Neural cell (in vitro differentiated cells): ENCODE results near the gene MGAT2. TPM values are rescaled to one million over a fixed set of nuclear protein-coding genes. Genes with fewer than 3 reads are reported as not detected.

Experiments
- H2AFZ ChIP-seq: fragments of 200-600, 300-800 bp; sonication (generic), shearing (Covaris generic); 2 replicates; pipeline ENCODE4 v1.6.0; 2014; ENCODE audit warnings: low read depth, mild to moderate bottlenecking, antibody characterized with exemption, low read length, moderate library complexity
- H3F3A ChIP-seq: fragments of 200-600 bp; shearing (Covaris generic); 2 replicates; pipeline ENCODE4 v1.6.1; 2016; ENCODE audit warnings: mild to moderate bottlenecking, moderate library complexity, mixed read lengths, antibody characterized with exemption, low read length; ENCODE audit not compliant: insufficient read depth, poor library complexity, severe bottlenecking
- H3K27ac ChIP-seq: fragments of 200-600, 300-800 bp; sonication (generic), shearing (Covaris generic); 2 replicates; pipeline ENCODE4 v1.5.1; 2014; ENCODE audit warnings: mild to moderate bottlenecking, low read length, moderate library complexity
- H3K27me3 ChIP-seq: fragments of 300-800, 200-600 bp; sonication (generic), shearing (Covaris generic); 2 replicates; pipeline ENCODE4 v1.6.0; 2014; ENCODE audit warnings: mild to moderate bottlenecking, low read depth, low read length, moderate library complexity; ENCODE audit not compliant: insufficient read depth
- H3K36me3 ChIP-seq: fragments of 300-800, 200-600 bp; sonication (generic), shearing (Covaris generic); 2 replicates; pipeline ENCODE4 v1.5.1; 2014; ENCODE audit warnings: mild to moderate bottlenecking, antibody characterized with exemption, low read length, moderate library complexity; ENCODE audit not compliant: insufficient read depth
- H3K4me2 ChIP-seq: fragments of 300-800, 200-600 bp; sonication (generic), shearing (Covaris generic); 2 replicates; pipeline ENCODE4 v1.6.0; 2014; ENCODE audit warnings: mild to moderate bottlenecking, low read length
- H3K4me3 ChIP-seq: fragments of 300-800, 200-600 bp; sonication (generic), shearing (Covaris generic); 2 replicates; pipeline ENCODE4 v1.5.1; 2014; ENCODE audit warnings: mild to moderate bottlenecking, low read length, moderate library complexity
- H3K79me2 ChIP-seq: fragments of 200-600 bp; shearing (Covaris generic); replicated peaks from 2 replicates; pipeline ENCODE4 v1.6.0; 2014; ENCODE audit warnings: mild to moderate bottlenecking, low read length, moderate library complexity; ENCODE audit not compliant: insufficient read depth
- H3K9ac ChIP-seq: fragments of 300-800, 200-600 bp; sonication (generic), shearing (Covaris generic); 2 replicates; pipeline ENCODE4 v1.6.1; 2016; ENCODE audit warnings: mild to moderate bottlenecking, low read length, mixed read lengths
- H3K9me2 ChIP-seq: fragments of 200-600 bp; shearing (Covaris generic); 2 replicates; pipeline ENCODE4 v1.6.1; 2016; ENCODE audit warnings: mild to moderate bottlenecking, low read length, mixed read lengths; ENCODE audit not compliant: insufficient read depth
- H3K9me3 ChIP-seq: fragments of 200-600, 300-800 bp; sonication (generic), shearing (Covaris generic); 2 replicates; pipeline ENCODE4 v1.6.1; 2016; ENCODE audit warnings: mild to moderate bottlenecking, mixed run types, low read length, moderate library complexity, mixed read lengths
- H4K20me1 ChIP-seq: fragments of 200-600 bp; shearing (Covaris generic); 2 replicates; pipeline ENCODE4 v1.6.1; 2016; ENCODE audit warnings: mild to moderate bottlenecking, mixed run types; ENCODE audit not compliant: insufficient read depth
- EP300 ChIP-seq: fragments of 450-650 bp; conservative IDR thresholded peaks from 2 replicates; pipeline ENCODE4 v1.6.1; 2014; ENCODE audit warnings: antibody characterized with exemption, mild to moderate bottlenecking, moderate library complexity; ENCODE audit not compliant: poor library complexity, severe bottlenecking
- EZH2 ChIP-seq: fragments of 200-600, 300-800 bp; shearing (Covaris generic), sonication (generic); IDR thresholded peaks from 2 replicates; pipeline ENCODE4 v1.6.1; 2014; ENCODE audit warnings: antibody characterized with exemption, low read length, borderline replicate concordance, mild to moderate bottlenecking; ENCODE audit not compliant: insufficient read depth, poor library complexity, severe bottlenecking
- MXI1 ChIP-seq: fragments of 450-650 bp; conservative IDR thresholded peaks from 2 replicates; pipeline ENCODE4 v1.6.1; 2014; ENCODE audit warnings: antibody characterized with exemption, mild to moderate bottlenecking; ENCODE audit not compliant: poor library complexity, severe bottlenecking
- POLR2AphosphoS5 ChIP-seq: IDR thresholded peaks from 2 replicates; pipeline ENCODE4 v1.6.1; 2012
- RAD21 ChIP-seq: fragments of 450-650 bp; conservative IDR thresholded peaks from 2 replicates; pipeline ENCODE4 v1.6.1; 2014; ENCODE audit warnings: antibody characterized with exemption, mild to moderate bottlenecking, moderate library complexity
- SMC3 ChIP-seq: fragments of 450-650 bp; conservative IDR thresholded peaks from 2 replicates; pipeline ENCODE4 v1.6.1; 2014; ENCODE audit warnings: antibody characterized with exemption, mild to moderate bottlenecking, moderate library complexity; ENCODE audit not compliant: poor library complexity
- TAF1 ChIP-seq: IDR thresholded peaks from 2 replicates; pipeline ENCODE4 v1.6.1; 2012; ENCODE audit warnings: low read depth
- polyA plus RNA-seq: library from polyadenylated mRNA; depleted of rRNA; stranded (reverse); fragments of >200 nt; gene quantifications from 2 replicates; pipeline ENCODE4 v1.2.3, GENCODE V29; 2014
- TF ChIP-seq, protein P1 (sequence below): fragments of 450-650 bp; IDR thresholded peaks from 2 replicates; pipeline ENCODE4 v1.5.1; 2014; ENCODE audit warnings: antibody characterized with exemption, mild to moderate bottlenecking, moderate library complexity; ENCODE audit not compliant: poor library complexity, severe bottlenecking
- TF ChIP-seq, protein P2 (sequence below): IDR thresholded peaks from 2 replicates; pipeline ENCODE4 v1.6.1; 2012; ENCODE audit warnings: borderline replicate concordance

The MGAT2 gene
- polyA plus RNA-seq, 1 donor from 2014 or later: 24.7 TPM

DNA sequence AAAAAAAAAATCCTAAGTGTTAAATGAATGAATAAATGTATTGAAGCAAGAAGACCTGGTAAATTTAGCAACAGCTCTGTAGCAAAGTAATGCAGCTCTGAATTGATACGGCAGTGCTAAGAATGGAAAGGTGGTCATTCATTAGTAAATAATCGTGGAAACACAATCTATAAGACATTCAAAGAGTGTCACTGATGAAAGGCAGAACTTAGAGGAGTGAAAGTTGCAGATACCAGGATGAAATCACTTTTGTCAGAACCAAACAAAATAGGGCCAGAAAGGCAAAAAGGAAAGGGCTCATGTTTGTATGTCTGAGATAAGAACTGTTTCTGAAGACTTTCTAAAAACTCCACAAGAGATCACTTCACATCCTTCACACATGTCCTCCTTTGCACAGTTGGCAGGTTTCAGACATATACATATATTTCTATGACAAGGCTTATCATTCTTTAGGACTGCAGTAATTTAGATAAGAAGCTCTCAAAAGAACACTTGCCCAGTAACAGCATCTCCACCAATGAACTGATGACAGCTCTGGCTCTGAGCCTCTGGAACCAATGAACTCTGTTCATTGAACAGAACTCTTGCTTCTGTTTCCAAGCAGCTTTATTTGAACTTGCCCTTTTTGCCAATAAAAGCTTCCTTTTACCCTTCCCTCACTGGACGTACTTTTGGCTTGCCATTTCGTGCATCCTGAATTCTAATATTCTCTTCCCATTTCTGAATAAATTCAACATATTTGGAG is 26.1 kb upstream of the MGAT2 start:
- no peaks in the 10 kb centered on the region for H3K36me3 ChIP-seq
- H3K27ac ChIP-seq: no peak overlapping the region
- no peaks in the 10 kb centered on the region for H3K79me2 ChIP-seq
- H3F3A ChIP-seq: no peaks in the 10 kb centered on the region
- H2AFZ ChIP-seq: no peak overlapping the region
- H3K4me2 ChIP-seq: no peak overlapping the region
- no peak overlapping the region for H3K9ac ChIP-seq
- TF ChIP-seq, protein P1, sequence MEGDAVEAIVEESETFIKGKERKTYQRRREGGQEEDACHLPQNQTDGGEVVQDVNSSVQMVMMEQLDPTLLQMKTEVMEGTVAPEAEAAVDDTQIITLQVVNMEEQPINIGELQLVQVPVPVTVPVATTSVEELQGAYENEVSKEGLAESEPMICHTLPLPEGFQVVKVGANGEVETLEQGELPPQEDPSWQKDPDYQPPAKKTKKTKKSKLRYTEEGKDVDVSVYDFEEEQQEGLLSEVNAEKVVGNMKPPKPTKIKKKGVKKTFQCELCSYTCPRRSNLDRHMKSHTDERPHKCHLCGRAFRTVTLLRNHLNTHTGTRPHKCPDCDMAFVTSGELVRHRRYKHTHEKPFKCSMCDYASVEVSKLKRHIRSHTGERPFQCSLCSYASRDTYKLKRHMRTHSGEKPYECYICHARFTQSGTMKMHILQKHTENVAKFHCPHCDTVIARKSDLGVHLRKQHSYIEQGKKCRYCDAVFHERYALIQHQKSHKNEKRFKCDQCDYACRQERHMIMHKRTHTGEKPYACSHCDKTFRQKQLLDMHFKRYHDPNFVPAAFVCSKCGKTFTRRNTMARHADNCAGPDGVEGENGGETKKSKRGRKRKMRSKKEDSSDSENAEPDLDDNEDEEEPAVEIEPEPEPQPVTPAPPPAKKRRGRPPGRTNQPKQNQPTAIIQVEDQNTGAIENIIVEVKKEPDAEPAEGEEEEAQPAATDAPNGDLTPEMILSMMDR: no peak
- TF ChIP-seq SMC3: no peak
- TF ChIP-seq RAD21: no peak
- TF ChIP-seq MXI1: no peak
- no peak for TF ChIP-seq EZH2
- no peak for TF ChIP-seq POLR2AphosphoS5
- TF ChIP-seq EP300: no peak
- TF ChIP-seq TAF1: no peak
- TF ChIP-seq, protein P2, sequence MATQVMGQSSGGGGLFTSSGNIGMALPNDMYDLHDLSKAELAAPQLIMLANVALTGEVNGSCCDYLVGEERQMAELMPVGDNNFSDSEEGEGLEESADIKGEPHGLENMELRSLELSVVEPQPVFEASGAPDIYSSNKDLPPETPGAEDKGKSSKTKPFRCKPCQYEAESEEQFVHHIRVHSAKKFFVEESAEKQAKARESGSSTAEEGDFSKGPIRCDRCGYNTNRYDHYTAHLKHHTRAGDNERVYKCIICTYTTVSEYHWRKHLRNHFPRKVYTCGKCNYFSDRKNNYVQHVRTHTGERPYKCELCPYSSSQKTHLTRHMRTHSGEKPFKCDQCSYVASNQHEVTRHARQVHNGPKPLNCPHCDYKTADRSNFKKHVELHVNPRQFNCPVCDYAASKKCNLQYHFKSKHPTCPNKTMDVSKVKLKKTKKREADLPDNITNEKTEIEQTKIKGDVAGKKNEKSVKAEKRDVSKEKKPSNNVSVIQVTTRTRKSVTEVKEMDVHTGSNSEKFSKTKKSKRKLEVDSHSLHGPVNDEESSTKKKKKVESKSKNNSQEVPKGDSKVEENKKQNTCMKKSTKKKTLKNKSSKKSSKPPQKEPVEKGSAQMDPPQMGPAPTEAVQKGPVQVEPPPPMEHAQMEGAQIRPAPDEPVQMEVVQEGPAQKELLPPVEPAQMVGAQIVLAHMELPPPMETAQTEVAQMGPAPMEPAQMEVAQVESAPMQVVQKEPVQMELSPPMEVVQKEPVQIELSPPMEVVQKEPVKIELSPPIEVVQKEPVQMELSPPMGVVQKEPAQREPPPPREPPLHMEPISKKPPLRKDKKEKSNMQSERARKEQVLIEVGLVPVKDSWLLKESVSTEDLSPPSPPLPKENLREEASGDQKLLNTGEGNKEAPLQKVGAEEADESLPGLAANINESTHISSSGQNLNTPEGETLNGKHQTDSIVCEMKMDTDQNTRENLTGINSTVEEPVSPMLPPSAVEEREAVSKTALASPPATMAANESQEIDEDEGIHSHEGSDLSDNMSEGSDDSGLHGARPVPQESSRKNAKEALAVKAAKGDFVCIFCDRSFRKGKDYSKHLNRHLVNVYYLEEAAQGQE: no peak
- H3K9me2 ChIP-seq: no peaks in the 10 kb centered on the region
- H4K20me1 ChIP-seq: no peaks in the 10 kb centered on the region
- no peaks in the 10 kb centered on the region for H3K27me3 ChIP-seq
- no peaks in the 10 kb centered on the region for H3K9me3 ChIP-seq
- H3K4me3 ChIP-seq: no peak overlapping the region

GRCh38 chr14:49598189-49598484 is 22.5 kb upstream of the MGAT2 start:
- H2AFZ ChIP-seq: peak overlapping the region; percentile 91
- H3F3A ChIP-seq: no peaks in the 10 kb centered on the region
- H3K27me3 ChIP-seq: no peaks in the 10 kb centered on the region
- H4K20me1 ChIP-seq: no peaks in the 10 kb centered on the region
- H3K79me2 ChIP-seq: no peaks in the 10 kb centered on the region
- H3K4me2 ChIP-seq: peak overlapping the region; percentile 38
- TF ChIP-seq EZH2 (no peak), POLR2AphosphoS5 (no peak), SMC3 (no peak), EP300 (no peak), TAF1 (no peak), MXI1 (no peak), RAD21 (no peak)
- TF ChIP-seq, protein P2: no peak
- TF ChIP-seq, protein P1: no peak
- no peaks in the 10 kb centered on the region for H3K36me3 ChIP-seq
- H3K9ac ChIP-seq: peak overlapping the region; percentile 81
- no peaks in the 10 kb centered on the region for H3K9me3 ChIP-seq
- no peaks in the 10 kb centered on the region for H3K9me2 ChIP-seq
- H3K4me3 ChIP-seq: peak overlapping the region; percentile 98
- H3K27ac ChIP-seq: peak overlapping the region; percentile 84
